Stimulated activated CD8-positive, alpha-beta memory T cell treated with anti-CD3 and anti-CD28 coated beads, Interleukin-7, amount 100 ng/mL, for 48 hours (primary cell): ENCODE results near the gene MYDGF.
A peak's percentile ranks its signal among the peaks of the same experiment; 100 is the strongest.
"Not testable (repeated sequence)": the region's sequence is repeated elsewhere in the genome, so short reads cannot be mapped to it uniquely, and the experiment has no call there.

Experiments used
- DNase-seq, 2 donors: peaks; one replicate each; pipeline ENCODE4 v3.0.0-alpha.2; 2020; ENCODE audit warnings: low read depth in 1 of 2; ENCODE audit errors: extremely low read depth in 1 of 2

The MYDGF gene

DNA sequence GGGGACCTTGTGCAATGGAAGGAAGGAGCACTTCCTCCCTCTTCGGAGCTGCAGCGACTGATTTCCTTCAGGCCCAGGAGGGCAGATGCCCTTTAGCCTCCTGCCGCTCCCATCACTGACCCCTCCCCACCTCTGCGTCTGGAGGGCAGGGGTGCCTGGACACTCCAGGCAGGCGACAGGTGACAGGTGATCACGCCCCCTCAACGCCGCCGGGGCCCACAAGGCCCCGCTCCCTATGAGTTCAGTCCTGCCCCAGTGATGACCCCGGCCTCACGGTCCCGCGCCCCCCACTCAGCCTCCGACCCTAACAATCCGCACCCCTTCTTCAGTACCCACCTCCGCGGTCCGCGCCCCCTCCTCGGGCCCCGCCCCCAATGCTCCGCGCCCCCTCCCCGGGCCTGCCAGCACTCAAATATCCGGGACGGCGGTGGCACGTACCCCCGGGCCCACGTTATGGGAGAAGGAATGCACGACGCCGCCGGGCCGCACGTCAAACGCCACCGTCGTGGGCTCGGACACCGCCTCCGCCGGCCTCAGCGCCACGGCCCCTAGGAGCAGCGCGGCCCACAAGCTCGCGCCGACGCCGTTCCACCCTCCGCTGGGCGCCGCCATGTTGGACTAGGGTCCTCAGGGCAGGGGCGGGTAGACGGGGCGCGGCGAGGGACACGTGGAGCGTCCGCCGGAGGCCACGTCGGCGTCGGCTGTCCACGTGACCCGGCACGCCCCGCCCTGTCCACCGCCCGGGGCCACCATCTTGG, at the start of gene MYDGF:
Gene MYDGF, minus strand, starts transcription at position 620 of the 758 bp plus-strand sequence. Its CDS starts 8 bp downstream, at position 612.
- DNase-seq: peak; percentile 89 to 92

DNA sequence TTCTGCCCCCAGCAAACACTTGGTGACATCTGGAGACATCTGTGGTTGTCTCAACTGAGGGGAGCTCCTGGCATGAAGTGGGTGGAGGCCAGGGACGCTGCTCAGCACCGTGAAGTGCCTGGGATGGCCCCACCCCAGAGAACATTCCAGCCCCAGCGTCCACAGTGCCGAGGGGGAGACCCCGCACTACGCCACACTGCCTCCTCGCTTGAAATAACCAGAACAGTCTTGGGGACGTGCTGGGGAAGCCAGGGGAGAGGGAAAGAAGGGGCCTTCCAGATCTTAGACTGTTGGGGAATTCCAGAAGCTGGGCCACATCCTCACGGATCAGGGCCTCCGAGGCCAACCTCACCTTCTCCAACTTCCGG, 49.3 kb upstream of the MYDGF start:
- DNase-seq: no peak

DNA sequence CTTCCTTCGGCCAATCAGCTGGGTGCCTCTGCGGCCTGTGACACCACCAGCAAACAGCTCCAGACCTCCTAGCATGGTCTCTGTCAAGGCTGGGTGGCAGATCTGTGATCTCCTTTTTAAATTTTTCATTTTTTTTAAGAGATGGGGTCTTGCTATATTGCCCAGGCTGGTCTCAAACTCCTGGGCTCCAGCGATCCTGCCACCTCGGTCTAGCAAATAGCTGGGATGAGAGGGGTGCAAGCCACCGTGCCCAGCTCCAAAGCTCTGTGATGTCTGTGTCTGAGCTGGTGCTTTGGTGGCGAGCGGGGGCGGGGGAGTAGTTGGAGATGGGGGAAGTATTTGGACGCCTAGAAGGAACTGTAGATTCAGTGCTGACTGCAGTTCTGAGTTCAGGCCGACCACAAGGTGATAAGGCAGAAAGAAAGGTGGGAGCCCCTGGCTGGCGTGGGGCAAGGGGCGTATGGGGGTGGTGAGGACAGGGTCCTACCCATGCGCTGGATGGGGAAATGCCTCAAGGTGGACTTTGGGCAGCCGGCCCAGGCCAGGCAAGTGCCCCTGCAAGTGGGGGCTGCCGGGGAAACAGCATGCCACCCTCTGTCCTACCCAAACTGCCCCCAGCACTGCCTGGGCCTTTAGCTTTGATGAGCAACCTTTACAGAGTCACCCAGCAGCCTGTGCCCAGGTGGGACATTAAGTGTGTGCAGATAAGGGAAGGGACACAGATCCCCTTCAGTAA, 48.0 kb upstream of the MYDGF start:
- no peak for DNase-seq

DNA sequence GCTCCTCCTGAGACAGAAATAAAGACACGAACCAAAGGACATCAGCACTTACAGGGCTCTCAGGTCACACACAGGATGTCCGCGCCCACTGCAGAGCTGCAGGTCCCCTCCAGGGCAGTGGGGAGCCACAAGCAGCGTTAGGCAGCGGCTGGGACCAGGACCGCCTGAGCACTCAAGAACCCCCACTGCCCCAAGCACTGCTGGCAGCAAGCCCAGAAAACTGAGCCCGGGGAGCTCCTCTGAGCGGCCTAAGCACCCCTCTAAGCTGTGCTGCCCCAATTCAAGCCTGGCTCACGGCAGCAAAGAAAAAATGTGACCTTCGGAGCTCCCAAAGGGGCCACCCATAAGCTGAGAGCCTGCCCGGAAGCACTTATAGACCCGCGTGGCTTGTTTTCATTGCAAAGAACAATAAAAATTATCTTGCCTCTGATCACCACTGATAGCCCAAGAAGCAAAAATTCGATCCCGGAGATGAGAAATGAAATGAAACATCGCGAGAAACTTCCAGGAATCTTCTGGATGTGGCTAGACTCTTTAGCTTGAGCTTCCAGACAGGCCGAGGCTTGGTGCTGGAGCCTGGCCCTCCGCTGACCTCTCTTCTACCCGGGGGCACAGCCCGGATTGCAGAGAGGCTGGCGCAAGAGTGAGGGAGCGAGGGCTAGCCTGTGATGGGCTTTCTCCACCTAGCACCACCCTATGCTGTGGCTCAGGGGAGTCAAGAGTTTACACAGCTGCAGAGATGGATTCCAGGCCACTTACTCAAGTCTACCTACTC, 47.2 kb upstream of the MYDGF start:
- DNase-seq: no peak

DNA sequence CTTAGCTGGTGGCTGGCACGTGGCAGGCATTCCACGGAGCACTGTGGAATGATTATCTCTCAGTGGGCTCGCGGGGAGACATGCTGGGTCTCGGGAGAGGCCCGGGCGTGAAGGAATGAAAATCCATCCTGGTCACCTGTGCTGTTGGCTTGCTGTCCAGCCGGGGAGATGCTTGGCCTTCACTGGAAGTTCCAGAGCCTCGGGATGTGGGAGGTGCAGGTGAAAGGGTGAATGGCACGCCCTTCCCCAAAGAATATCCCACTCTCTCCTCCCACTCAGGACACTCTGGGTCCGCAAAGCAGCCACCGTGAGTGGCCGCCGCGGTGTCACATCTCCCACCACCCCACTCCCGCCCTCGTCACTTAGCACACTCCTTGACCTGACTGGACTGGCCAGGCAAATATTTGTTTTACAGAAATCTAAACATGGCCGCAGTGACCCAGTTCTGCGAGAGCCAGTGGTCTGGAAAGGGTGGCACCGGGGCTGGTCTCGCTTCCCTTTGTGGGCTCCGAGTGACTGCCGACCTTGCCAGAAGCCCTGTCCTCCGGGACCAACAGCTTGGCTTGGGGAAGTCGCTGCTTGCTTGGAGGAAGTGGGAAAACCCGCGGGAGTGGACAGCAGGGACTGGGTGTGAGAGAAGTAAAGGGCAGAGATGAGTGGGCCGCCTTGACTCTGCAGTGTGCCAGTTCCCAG, 45.5 kb upstream of the MYDGF start:
- no peak for DNase-seq

DNA sequence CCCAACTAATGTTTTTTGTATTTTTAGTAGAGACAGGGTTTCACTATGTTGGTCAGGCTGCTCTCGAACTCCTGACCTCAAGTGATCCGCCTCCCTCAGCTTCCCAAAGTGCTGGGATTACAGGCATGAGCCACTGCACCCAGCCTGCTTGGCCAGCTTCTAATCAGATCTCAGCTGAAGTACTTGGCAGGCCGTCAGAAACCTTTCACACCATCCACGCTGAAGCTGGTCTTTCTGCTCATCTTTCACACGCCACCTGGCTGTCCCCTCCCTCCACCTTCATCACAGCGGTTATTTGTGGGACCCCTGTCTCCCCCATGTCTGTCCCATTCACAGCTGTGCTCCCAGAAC, 45.0 kb upstream of the MYDGF start:
- not testable (repeated sequence) for DNase-seq

DNA sequence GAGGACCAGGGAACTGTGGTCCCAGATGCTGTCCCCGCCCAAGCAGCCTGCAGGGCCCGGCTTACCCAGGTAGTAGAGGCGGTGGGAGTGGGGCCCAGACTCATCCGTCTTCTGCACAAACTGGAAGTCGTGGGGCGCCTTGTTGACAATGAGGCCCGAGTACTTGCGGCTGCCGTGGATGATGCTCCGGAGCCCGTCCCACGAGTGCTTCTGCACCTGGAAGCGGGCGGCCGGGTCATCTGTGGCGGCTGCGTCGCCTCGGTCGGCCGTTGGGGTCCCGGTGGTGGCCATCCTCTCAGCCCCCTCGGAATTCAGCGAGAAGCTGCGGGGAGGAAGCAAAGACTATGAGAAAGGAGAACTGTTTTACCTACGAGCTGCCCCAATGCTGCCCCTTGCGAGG, 43.9 kb upstream of the MYDGF start:
- no peak for DNase-seq

DNA sequence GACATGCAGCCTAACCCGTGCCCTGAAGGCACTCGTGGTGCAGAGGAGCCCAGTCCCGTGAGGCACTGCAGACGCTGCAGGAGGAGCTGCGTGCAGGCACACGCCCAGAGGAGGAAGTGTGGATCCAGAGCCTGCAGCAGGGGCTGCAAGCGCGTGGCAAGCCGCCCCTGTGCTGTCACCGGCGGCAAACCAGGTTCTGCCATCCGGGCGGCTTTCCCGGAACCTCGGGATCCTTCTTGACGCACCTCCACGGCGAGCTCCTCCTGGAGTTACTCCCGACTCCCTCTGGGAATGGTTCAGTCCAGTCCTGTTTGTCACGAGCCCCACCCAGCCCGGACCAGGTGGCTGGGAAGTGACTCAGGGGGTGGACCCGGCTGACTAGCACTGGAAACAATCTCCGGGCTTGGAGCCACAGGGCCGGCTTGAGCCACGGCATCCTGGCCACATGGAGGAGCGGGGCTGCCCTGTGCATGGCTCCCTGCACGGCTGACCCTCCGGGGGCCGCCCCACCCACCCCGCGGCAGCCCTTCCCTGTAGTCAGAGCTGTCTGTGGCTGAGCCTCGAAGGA, 43.3 kb upstream of the MYDGF start:
- no peak for DNase-seq

DNA sequence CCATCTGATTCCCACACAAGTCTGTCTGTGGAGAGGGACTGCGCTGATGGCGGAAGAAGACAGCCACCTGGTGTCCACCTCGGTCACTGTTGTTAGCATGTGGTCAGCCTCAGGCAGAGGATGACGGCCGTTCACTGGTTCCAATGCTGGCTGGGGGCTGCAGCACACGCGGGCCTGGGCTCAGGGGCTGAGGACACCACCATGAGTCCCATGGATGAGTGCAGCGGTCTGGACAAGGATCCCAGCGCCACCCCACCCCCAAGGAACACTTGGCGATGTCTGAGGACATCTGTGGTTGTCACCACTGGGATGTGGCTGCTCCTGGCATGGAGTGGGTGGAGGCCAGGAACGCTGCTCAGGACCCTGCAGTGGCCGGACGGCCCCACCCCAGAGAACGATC, 42.6 kb upstream of the MYDGF start:
- no peak for DNase-seq

DNA sequence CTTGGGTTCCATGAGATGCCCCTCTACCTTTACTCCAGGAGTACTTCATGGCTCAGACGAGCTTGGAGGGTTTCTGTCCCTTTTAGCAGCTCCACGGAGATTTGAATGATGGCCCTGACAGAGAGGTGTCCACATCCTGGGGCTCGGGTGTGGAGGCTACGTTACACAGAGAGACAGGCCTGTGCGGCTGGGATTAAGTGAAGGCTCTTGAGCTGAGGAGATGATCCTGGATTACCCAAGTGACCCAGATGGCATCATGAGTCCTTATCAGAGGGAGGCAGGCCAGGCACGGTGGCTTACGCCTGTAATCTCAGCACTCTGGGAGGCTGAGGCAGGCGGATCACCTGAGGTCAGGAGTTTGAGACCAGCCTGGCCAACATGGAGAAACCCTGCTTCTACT, 41.1 kb upstream of the MYDGF start:
- DNase-seq: no peak

DNA sequence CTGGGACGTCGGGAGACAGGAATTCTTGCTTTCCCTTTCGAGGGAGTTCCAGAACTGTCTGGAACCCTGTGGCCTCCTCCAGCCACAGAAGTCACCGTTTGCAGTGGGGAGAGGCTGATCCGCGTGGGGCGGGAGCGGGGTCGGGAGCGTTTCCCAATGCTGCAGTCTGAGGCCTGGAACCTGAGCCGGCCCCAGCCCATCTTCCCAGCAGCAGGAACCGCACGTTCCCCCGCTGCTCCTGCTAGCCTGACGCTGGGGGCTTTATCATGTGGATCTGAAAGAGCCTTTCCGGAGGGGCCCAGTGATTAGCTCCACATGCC, 40.1 kb upstream of the MYDGF start:
- no peak for DNase-seq

DNA sequence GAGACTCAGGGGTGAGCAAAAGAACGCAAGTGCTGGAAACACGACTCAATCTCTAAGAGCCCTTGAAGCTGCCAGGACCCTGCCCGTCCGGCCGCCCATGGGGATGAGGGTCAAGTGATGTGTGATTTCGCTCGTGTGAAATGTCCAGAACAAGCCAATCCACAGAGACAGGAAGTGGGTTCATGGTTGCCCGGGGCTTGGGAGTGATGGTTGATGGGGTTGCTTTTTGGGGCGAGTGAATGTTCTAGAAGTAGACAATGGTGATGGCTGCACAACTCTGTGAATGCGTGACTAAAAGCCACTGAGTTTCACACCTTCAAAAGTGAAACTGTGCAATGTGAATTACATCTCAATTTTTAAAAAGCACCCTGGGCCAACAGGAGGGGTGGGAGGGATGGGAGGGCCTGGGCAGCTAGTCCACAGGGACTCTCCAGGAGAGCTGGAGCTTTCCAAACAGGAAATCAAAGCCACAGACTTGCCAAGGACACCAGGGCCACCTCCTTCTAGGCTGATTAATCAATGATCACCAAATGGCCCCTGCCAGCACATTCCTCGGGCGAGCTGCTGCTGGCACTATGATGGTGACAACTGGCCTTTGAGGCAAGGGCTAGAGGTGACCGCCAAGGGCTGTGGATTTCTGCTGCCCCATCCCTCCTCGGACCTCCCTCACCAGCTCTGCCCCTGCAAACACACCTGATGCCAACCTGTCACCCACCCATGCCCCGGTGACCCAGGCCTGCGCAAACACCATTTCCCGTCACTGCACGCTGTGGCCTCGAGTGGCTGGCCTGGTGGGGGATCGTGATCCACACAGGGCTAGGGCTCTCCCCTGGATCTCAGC, 39.5 kb upstream of the MYDGF start:
- no peak for DNase-seq

DNA sequence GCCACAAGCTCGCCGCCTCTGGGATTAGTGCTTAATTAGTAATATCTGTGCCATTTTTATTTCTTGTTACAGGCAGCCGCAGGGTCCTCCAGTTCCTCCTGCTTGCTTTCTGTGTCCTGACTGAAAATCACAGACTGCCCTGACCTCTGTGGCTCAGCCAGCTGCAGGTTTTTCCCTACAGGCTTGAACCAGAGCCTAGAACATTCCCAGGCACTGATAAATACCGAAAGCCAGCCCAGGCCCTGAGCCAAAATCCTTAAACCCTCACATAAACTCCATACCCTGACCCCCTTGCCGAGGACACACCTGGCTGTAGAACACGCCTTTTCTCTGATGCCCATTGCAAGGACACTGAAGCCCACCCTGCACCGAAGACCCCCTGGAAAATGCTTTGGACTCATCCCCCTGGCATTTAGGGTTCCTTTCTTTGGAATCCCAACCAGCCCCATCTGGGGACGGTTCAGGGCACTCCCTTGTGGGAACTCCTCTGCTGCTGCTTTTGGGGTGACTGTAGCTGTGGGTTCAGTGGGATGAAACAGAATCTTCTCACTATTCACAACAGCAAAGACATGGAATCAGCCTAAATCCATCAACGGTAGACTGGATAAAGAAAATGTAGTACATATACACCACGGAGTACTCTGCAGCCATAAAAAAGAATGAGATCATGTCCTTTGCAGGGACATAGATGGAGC, 38.0 kb upstream of the MYDGF start:
- no peak for DNase-seq

DNA sequence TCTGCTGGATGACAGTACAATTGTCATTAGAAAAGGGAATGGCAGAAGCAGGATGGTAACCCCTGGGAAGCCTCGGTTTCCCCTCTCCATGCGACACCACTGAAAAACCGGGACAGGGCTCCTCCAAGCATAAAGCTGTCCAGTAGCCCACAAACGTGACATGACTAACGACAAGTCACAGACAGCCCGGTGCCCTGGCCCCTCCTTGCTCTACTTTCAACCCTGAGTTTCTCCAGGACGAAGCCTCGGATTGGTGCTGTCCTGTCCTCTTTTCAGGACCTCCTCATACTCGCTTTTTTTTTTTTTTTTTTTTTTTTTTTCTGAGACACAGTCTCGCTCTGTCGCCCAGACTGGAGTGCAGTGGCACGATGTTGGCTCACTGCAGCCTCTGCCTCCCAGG, 37.2 kb upstream of the MYDGF start:
- no peak for DNase-seq

DNA sequence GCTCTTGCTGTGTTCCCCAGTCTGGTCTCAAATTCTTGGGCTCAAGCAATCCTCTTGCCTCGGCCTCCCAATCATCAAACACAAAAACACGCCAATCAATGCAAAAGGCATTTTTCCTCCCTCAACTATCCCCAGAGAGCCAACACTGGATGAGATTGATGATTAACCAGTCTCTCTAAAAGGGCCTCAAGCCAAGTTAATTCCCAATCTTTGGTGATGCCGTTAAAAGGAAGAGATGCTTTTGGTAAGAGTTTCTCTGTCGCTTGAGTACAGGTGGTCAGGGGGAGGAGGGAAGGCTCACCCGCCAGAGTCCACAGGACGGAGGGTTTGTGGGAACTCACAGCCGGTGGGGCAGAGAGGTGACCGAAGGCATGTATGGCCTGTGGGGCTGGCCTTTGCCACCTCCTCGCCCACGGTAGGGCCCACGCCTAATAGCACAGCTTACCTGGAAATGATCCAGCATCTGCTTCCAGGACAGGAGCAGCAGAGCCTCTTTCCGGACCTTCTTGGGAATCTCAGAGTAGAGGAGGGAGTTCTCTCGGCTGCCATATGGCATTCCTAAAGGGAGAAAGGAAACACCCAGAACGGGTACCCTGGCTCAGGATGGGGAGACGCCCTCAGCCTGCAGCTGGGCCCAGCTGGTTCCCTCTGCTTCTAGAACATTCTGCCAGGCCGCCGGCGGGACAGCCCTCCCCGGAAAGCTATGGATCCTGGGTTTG, 35.4 kb upstream of the MYDGF start:
- no peak for DNase-seq

DNA sequence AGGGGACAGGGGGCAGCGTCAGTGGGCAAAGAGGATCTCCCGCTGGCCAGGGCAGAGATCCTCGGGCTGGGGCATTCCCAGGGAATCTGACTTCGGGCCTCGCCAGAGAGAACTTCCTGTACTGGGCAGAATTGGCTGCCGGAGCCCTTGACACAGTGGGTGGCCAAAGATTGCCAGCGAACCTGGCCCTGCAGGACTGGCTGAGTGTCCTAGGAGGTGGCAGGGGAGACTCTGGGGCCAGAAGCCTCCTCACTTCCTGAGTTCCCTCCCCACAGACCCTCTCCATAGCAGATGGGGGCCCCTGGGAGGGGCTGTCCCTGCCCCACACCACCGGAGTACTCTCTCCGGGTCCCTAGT, 34.2 kb upstream of the MYDGF start:
- no peak for DNase-seq

DNA sequence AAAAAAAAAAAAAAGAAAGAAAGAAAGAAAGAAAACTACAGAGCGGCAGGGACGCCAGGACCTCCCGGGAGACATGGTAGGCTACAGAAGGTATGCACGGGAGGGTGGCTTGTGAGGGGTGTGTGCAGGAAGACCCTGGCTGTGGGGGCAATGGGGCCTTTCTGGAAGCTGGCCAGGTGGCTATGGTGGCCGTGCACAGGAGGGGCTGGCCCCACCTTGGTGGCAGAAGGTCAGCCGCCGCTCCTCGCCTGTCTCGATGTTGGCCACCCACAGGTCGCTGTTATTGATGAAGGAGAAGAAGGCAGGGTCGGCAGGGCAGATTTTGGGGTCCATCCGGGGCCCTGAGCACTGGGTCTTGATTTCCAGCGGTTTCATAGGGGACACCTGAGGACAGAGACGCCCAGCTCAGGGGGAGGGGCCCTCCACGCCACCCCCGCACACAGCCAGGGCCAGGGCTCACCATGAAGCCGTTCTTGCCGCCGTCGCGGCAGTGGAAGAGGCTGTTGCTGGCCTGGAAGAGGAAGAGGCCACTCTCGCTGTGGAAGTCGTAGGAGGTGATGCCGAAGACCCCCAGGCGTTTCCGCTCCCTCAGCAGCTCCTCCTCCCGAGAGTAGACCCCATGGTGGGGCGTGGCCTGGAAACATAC, 33.7 kb upstream of the MYDGF start:
- no peak for DNase-seq

DNA sequence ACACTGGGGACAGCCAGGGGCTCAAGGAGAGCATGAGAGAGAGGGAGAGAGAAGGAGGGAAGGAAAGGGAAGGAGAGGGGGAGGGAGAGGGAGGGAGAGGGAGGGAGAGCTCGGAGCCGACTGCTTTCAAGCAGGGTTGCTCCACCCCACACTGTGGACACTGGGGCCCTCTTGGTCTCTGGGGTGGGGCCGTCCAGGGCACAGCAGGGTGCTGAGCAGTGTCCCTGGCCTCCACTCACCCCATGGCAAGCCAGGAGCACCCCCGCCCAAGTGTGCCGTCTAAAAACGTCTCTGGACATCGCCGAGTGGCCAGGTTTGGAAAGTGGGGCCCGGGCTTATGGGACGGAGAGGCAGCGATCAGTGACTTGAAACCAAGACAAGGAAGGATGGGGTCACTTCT, 32.6 kb upstream of the MYDGF start:
- DNase-seq: no peak

DNA sequence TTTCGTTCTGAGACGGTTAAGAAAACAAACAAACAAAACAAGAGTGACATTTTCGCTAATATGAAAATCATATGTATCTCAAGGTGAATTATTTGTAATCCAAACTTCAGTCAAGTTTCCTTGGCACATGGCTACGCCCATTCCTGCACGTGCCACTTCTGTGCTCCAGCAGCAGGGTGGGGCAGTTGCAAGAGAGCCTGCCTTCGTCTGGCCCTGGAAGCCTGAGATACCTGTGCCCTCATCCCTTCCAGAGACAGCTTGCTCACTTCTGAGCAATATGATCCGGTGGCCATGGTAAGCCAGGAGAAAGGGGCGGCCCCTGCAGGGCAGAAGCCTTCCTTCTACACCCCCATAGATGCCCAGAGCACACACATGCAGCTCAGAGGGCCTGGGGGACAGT, 31.4 kb upstream of the MYDGF start:
- DNase-seq: no peak
